GM12878 (cell line): ENCODE measurements around the gene TNRC6C. TPM values are rescaled to one million over a fixed set of nuclear protein-coding genes. Genes with fewer than 3 reads are reported as not detected.

Experiments used
- CEBPB ChIP-seq, 2 experiments: fragments of 150-350 bp in 1 of 2; IDR thresholded peaks; 2 replicates each; pipeline ENCODE4 v1.6.1; 2012 to 2014; ENCODE audit warnings: low read depth in 2 of 2, low read length in 2 of 2, borderline replicate concordance in 1 of 2, inconsistent platforms in 1 of 2
- HDAC6 ChIP-seq: fragments of 200-600 bp; sonication (generic); IDR thresholded peaks from one replicate; pipeline ENCODE4 v1.8.0; 2017; ENCODE audit warnings: antibody characterized with exemption; ENCODE audit not compliant: unreplicated experiment
- IKZF1 ChIP-seq: fragments of 450-650 bp; conservative IDR thresholded peaks from 2 replicates; pipeline ENCODE4 v1.6.1; 2017; ENCODE audit warnings: antibody characterized with exemption, mild to moderate bottlenecking
- PAX8 ChIP-seq: fragments of 450-650 bp; IDR thresholded peaks from 2 replicates; pipeline ENCODE4 v1.6.1; 2017; ENCODE audit warnings: mild to moderate bottlenecking, moderate library complexity
- RUNX3 ChIP-seq: IDR thresholded peaks from 2 replicates; pipeline ENCODE4 v1.6.1; 2012; ENCODE audit warnings: low read length, inconsistent platforms
- polyA plus RNA-seq, 11 experiments: library from polyadenylated mRNA; depleted of rRNA in 4 of 11; unstranded in 6 of 11; stranded (reverse) in 5 of 11; fragments of >200 nt; fragmentation: Nextera tagmentation in 4 of 11; fragmentation: Illumina TruSeq in 1 of 11; extraction: Ambion mirVana in 4 of 11; extraction: Trizol in 1 of 11; gene quantifications; 1 replicate in 1 of 11; 2 replicates in 10 of 11; pipeline versions ENCODE4 v1.2.1 to v1.2.3, GENCODE V29; 2011 to 2016; ENCODE audit warnings: inconsistent platforms in 2 of 11, missing spikeins in 2 of 11, low read depth in 1 of 11
- total RNA-seq, 4 experiments: library from RNA; depleted of rRNA in 3 of 4; stranded (reverse); fragments of >200 nt in 3 of 4; fragmentation: Illumina TruSeq in 1 of 4; extraction: Trizol in 1 of 4; gene quantifications; 2 replicates each; pipeline versions ENCODE4 v1.2.1 to v1.2.3, GENCODE V29; 2013 to 2021
- TF ChIP-seq, protein P1 (sequence below): fragments of 450-650 bp; formaldehyde crosslinking; IDR thresholded peaks from 2 replicates; pipeline ENCODE4 v1.4.0; 2022; ENCODE audit warnings: mild to moderate bottlenecking, moderate library complexity
- TF ChIP-seq, protein P2 (sequence below): fragments of 450-650 bp; IDR thresholded peaks from 2 replicates; pipeline ENCODE4 v1.6.1; 2017; ENCODE audit warnings: mild to moderate bottlenecking, moderate library complexity

The TNRC6C gene
- total and polyA plus RNA-seq, 10 of the 15 experiments (the other 5 are each of a cell fraction or from before 2014, with no cell fraction given) = 0.40 to 6.1 (median 0.96) TPM

- TF ChIP-seq, protein P1, sequence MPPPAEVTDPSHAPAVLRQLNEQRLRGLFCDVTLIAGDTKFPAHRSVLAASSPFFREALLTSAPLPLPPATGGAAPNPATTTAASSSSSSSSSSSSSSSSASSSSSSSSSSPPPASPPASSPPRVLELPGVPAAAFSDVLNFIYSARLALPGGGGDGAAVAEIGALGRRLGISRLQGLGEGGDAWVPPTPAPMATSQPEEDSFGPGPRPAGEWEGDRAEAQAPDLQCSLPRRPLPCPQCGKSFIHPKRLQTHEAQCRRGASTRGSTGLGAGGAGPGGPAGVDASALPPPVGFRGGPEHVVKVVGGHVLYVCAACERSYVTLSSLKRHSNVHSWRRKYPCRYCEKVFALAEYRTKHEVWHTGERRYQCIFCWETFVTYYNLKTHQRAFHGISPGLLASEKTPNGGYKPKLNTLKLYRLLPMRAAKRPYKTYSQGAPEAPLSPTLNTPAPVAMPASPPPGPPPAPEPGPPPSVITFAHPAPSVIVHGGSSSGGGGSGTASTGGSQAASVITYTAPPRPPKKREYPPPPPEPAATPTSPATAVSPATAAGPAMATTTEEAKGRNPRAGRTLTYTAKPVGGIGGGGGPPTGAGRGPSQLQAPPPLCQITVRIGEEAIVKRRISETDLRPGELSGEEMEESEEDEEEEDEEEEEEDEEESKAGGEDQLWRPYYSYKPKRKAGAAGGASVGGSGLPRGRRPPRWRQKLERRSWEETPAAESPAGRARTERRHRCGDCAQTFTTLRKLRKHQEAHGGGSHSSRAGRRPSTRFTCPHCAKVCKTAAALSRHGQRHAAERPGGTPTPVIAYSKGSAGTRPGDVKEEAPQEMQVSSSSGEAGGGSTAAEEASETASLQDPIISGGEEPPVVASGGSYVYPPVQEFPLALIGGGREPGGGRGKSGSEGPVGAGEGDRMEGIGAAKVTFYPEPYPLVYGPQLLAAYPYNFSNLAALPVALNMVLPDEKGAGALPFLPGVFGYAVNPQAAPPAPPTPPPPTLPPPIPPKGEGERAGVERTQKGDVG (CRISPR knock-in tag) = no peak
- no peak for TF ChIP-seq HDAC6
- peak; percentile 33; the same call in 1 of the 2 replicates for TF ChIP-seq RUNX3
- TF ChIP-seq CEBPB (IDR thresholded peaks at IDR 0.05; ENCODE audit: borderline replicate concordance in 1 of 2, low read depth in 2 of 2, low read length in 2 of 2) = no peak
- peak; percentile 52; the same call in 1 of the 2 replicates for TF ChIP-seq IKZF1
- TF ChIP-seq PAX8 = no peak
- TF ChIP-seq, protein P2, sequence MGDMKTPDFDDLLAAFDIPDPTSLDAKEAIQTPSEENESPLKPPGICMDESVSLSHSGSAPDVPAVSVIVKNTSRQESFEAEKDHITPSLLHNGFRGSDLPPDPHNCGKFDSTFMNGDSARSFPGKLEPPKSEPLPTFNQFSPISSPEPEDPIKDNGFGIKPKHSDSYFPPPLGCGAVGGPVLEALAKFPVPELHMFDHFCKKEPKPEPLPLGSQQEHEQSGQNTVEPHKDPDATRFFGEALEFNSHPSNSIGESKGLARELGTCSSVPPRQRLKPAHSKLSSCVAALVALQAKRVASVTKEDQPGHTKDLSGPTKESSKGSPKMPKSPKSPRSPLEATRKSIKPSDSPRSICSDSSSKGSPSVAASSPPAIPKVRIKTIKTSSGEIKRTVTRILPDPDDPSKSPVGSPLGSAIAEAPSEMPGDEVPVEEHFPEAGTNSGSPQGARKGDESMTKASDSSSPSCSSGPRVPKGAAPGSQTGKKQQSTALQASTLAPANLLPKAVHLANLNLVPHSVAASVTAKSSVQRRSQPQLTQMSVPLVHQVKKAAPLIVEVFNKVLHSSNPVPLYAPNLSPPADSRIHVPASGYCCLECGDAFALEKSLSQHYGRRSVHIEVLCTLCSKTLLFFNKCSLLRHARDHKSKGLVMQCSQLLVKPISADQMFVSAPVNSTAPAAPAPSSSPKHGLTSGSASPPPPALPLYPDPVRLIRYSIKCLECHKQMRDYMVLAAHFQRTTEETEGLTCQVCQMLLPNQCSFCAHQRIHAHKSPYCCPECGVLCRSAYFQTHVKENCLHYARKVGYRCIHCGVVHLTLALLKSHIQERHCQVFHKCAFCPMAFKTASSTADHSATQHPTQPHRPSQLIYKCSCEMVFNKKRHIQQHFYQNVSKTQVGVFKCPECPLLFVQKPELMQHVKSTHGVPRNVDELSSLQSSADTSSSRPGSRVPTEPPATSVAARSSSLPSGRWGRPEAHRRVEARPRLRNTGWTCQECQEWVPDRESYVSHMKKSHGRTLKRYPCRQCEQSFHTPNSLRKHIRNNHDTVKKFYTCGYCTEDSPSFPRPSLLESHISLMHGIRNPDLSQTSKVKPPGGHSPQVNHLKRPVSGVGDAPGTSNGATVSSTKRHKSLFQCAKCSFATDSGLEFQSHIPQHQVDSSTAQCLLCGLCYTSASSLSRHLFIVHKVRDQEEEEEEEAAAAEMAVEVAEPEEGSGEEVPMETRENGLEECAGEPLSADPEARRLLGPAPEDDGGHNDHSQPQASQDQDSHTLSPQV = no peak
These were observed 155.6 kb downstream of the TNRC6C start (continued) for GRCh38 chr17:78113804-78114785.
